GM21529 (cell line): ENCODE data around the gene CTXN1.

Experiments used
- ATAC-seq: cut with Tn5 transposase; IDR thresholded peaks from one replicate; pipeline ENCODE4 v1.9.1; 2021; ENCODE audit not compliant: unreplicated experiment

The CTXN1 gene

GRCh38 chr19:7915250-7916102, 10.5 kb downstream of the CTXN1 start:
- ATAC-seq, result no peak

- no peak for ATAC-seq
Measured at GRCh38 chr19:7914598-7915045, 11.3 kb downstream of the CTXN1 start, which contains the start of gene TGFBR3L. TSS of gene TGFBR3L (plus strand) at chr19:7914830.

GRCh38 chr19:7914099-7914498, 11.8 kb downstream of the CTXN1 start:
- no peak for ATAC-seq

GRCh38 chr19:7913652-7914051, 12.3 kb downstream of the CTXN1 start:
- ATAC-seq, result no peak

- no peak for ATAC-seq
Measured at GRCh38 chr19:7912697-7913564, 13.0 kb downstream of the CTXN1 start.

- ATAC-seq, result no peak
Measured at GRCh38 chr19:7912144-7912696, 13.7 kb downstream of the CTXN1 start.

- ATAC-seq, result no peak
Measured at GRCh38 chr19:7911508-7912143, 14.3 kb downstream of the CTXN1 start.

- no peak for ATAC-seq
Measured at GRCh38 chr19:7910321-7911161, 15.4 kb downstream of the CTXN1 start.

GRCh38 chr19:7909471-7910067, 16.4 kb downstream of the CTXN1 start:
- ATAC-seq, result no peak

GRCh38 chr19:7908742-7909461, 17.0 kb downstream of the CTXN1 start:
- no peak for ATAC-seq

GRCh38 chr19:7908078-7908699, 17.7 kb downstream of the CTXN1 start:
- ATAC-seq, result no peak

GRCh38 chr19:7907544-7907943, 18.4 kb downstream of the CTXN1 start:
- ATAC-seq, result no peak

GRCh38 chr19:7907122-7907521, 18.8 kb downstream of the CTXN1 start:
- no peak for ATAC-seq

- no peak for ATAC-seq
Measured at GRCh38 chr19:7905859-7906258, 20.1 kb downstream of the CTXN1 start.

- no peak for ATAC-seq
Measured at GRCh38 chr19:7905268-7905667, 20.7 kb downstream of the CTXN1 start.

GRCh38 chr19:7904074-7905020, 21.6 kb downstream of the CTXN1 start:
- ATAC-seq, result peak; percentile 36

- ATAC-seq, result peak; percentile 79
Measured at GRCh38 chr19:7903244-7904073, 22.5 kb downstream of the CTXN1 start, which contains the start of gene MAP2K7. TSS of gene MAP2K7 (plus strand) at chr19:7903877. CDS start at chr19:7903945, 68 bp downstream.
